Hematopoietic multipotent progenitor cell treated with erythropoietin and hydrocortisone succinate and interleukin-3 and kit ligand, for 15 days (in vitro differentiated cells): ENCODE results near the gene CDH20.
A peak's percentile ranks its signal among the peaks of the same experiment; 100 is the strongest.

Experiments used
- DNase-seq: peaks from one replicate; pipeline ENCODE4 v3.0.0-alpha.2; 2015; ENCODE audit warnings: low spot score

Gene CDH20

DNA sequence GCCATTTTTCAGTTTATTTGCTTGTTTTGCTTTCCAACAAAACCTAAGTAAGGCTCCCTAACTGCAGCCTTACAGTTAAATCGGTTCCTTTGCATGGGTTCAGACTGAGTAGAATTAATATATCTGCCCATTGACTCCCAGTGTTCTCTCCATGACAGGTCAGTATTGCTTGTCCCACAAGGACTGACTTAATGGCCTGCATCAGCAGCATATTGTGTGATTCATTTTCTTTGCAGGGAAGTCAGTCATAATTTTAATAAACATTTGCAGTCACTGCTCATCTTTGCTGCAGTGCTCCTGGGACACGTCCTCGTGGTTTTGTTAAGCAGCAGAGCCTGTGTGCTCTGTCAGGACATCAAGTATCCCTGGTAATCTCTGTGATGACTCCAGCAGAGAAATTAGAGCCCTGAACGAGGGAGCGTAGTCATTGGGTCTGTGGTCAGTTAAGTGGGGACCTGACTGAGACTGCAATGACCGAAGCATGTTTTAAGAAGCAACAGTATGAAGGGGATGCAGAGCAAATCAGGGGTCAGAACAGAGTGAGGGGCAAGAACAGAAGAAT is 93.3 kb downstream of the CDH20 start:
- DNase-seq, result no peak

- DNase-seq, result no peak
These were observed 95.0 kb downstream of the CDH20 start for GRCh38 chr18:61428266-61428665.

DNA sequence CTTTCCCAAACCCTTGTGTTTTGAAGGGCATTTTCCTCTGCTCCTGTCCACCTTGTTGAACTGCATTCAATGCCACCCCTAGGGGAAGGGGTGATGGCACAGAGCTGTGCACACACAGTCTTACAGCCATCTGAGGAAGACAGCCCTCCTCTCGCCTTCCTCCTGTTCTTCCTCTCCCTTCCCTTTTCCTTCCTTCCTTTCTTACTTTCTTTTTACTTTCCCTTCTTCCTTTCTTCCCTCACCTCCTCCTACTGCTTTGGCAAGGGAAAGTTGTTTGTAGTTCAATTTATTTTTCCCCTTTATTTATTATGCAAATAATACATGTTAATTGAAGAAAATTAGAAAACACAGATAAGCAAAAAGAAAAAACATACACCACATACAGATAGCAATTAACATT is 99.4 kb downstream of the CDH20 start:
- DNase-seq, result no peak

- DNase-seq, result peak; percentile 2
These were observed 101.9 kb downstream of the CDH20 start for GRCh38 chr18:61435064-61435652.

DNA sequence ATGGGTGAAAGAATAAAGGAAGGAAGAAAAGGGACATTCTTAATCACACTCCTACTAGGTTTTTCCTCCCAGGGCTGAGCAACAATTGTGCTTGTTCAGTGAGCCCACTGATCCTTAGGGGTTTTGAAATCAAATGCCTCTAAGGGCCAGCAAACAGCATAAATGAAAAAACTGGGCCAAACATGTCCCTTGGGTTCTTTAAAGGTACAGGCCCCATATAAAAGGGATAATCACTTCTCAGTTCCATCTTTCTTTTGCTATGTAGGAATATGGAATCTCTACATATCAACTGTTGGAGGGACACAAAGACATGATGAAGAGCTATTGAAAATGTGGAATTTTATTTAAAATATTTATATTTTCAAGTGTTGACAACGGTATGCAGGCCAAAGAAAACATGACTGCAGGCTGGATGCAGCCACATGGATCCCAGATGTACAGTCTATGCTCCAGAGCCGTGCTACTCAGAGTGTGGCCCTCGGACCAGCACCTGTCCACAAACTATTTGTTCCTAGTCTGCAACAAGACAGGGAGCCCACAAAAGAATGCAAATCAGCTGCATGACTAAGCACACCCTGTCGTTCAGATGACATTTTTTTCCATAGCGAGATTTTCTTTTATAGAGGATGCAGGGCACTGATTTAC is 110.0 kb downstream of the CDH20 start:
- DNase-seq, result no peak

- no peak for DNase-seq
These were observed 115.1 kb downstream of the CDH20 start for GRCh38 chr18:61448316-61448715.

GRCh38 chr18:61459896-61460648 is 126.8 kb downstream of the CDH20 start:
- DNase-seq, result no peak

DNA sequence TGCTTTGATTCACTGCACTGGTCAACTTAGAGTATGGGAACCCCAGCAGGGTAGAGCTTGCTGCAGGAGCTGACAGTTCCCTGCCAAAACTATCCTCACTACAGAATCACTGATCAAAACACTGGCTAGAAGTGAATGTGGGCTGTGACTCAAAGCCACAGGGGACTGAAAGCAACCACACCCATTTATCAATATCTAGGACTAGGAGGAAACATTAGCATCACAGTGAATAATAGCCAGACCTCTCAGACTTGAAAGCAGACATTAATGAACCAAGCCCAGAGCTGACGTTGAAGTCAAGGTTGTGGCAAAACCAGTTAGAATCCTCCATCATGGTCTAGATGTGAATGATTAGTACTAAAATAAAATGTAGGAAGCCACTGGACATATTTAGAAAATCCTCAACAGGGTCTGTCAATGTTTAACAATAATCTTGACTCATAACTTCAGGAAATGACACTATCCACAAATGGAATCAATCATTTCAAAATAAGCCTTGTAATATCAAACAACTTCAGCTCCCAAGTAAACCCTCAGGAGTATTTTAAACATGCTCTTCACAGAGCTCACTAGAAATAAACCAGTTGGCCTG is 131.4 kb downstream of the CDH20 start:
- DNase-seq, result no peak

GRCh38 chr18:61466736-61467135 is 133.5 kb downstream of the CDH20 start:
- DNase-seq, result no peak

DNA sequence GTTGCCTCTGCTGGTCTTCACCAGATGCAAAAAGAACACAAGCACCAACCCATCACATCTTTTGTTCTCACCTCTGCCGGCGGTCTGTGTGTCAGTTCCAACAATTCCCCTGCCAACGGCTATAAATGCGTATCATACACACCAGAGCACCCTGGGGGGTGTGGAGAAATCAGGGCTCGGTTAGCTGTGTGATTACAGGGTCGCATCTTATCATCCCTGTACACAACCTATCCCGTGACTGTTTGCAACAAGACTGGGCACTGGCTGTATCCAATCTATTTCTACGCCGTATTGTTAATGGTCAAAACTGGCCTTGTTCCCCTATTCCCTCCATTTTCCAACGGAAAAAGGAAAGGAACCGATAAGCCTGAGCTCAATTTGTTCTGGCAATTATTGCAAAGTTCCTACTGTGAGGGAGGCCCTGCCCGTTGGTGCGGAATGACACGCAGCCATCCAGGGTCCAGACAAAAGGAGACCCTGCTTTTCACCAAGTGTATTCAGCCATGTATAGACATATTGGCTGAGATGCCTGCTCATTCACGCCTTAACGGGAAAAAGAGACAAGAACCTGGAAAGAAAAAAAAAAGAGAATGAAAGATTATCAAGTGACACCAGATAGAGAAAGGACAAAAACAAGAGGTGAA is 136.9 kb downstream of the CDH20 start:
- DNase-seq, result no peak

DNA sequence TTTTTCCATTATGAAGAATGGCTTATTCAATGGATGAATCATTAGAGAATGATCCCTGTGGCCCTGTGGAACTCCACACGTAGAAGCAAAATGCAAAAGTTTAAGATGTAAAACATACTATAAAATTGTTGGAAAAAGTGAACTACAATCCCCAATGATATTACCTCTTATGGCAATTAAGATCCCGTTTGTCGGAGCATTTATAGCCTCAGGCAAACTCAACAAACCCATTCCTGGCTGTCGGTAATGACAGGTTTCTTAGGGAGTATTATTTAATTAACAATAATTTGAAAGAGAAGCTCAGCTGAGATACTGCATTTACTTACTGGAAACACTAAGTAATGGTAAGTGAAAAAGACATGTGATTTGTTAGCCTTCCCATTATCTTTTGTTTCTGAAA is 138.3 kb downstream of the CDH20 start:
- DNase-seq, result no peak

- no peak for DNase-seq
These were observed 138.7 kb downstream of the CDH20 start for GRCh38 chr18:61471942-61472341.

DNA sequence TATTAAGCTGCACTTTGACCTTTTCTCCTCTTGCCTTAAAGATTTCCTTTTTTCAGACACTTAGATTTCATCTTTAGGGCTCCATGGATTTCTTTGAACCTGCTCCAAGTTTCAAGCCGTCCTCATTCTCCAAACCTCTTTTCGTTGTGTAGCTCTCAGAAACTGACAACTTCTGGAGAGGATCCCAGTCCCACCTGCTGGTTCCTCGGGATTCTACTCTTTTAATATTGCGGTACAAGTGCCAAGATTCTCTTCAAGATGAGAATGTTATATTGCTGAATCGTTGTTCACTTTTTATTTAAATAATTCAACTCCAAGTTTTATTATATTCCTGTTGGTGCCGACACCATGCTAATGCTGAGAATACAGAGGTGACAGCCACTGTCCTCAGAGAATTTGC is 141.1 kb downstream of the CDH20 start:
- no peak for DNase-seq

DNA sequence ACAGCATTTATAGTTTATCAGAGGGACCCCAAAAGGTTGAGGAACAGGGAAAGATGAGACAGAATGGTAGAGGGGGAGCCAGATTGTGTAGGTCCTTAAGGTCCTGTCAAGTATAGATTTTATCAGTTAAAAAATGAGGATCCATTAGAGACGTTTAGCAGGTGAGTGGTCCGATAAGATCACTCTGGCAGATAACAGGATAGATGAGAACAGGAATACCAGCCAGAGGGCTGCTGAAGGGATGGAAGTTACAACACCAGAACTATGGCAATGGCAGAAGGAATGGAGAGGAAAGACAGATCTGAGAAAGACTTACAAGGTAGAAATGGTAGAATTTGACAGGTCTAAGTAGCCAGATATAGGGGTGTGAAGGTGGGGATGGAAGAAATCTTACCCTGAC is 141.7 kb downstream of the CDH20 start:
- no peak for DNase-seq

DNA sequence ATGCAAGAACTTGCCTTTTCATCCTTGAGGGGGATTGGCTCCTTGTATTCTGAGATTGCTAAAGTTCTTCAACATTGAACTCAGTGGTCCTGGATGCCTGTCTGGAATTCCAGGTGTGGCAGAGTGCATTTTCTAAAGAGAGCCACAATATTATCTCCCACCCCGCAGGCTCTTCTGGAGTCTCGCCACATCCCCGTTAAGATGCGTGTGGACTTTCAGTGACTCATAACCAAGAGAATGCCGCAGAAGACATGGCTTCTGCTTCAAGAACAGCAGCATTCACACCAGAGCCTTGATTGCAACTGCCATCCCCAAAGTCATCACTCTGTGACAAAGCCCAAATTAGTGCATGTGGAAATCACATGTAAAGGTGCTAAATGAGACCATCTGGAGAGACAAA is 142.7 kb downstream of the CDH20 start:
- DNase-seq, result no peak

DNA sequence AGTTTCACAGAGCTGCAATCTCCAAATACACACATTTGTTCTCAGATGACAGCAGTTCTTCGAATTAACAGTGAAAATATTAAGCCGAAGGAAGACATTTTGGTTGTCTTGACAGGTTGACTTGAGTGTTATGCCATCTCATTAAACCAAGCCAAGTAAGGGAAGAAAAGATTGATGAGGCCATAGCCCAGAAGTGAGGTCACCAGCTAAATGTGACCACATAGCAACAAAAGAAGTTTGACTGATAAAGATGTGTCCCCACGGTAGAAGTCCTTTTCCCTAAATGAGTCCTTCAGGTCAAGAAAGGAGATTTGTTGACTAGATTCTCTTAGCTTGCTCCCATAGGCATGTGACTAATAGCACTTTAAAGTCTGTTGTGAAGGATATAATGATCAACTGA is 156.1 kb downstream of the CDH20 start:
- DNase-seq, result no peak

DNA sequence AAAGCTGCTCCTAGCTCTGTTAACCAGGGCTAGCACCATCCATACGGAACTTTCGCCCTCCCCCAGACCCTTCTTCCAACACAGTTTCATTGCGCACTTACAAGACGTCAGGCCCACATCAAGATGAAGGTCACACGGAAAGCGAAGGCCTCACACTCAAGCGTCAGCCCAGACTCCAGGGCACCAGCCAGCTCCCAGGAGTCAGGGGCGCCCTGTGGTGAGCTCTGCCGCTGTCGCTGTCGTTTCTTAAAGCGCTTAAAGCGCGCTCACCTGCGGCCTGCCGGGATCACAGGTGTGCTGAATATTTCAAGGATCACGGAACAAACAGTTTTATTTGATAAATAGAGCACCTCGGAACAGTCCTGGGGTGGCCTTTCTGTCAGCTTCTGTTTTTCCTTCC is 163.1 kb downstream of the CDH20 start:
- no peak for DNase-seq

DNA sequence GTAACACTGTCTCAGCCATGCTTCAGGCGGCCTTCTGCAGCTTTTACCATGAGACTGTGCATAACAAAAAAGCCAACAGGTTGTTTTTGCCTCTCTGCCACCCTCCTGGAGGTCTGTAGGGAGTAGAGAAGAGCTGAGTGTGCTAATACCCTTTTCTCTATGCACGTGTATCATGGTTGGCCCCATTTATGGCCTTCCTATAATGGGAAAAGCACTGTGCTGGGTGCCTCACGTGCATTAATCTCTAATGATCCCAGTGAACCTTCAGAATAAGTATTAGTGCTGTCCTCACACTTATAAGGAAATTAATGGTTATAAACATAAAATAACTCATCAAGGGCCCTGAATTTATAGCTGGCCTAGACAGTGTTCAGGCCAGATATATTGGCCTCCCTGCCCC is 164.2 kb downstream of the CDH20 start:
- no peak for DNase-seq

- DNase-seq, result no peak
These were observed 169.2 kb downstream of the CDH20 start for GRCh38 chr18:61502472-61502871.

DNA sequence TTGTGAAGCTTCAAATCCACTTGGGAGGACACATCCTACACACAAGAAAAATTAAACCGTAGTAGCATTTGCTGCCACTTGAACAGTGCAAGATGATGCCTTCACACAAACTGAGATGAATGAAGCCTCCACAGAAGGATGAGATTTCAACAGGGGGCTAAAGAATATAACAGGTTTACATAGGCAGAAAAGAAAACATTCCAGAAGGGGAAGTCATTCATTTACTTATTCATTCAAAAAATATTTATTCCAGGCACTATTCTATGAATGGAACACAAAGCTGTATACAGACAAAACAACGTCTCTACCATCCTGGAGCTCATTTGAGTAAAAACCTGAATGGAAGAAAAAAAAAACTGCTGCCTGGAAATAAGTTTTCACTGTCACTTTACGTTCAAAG is 170.5 kb downstream of the CDH20 start:
- no peak for DNase-seq

DNA sequence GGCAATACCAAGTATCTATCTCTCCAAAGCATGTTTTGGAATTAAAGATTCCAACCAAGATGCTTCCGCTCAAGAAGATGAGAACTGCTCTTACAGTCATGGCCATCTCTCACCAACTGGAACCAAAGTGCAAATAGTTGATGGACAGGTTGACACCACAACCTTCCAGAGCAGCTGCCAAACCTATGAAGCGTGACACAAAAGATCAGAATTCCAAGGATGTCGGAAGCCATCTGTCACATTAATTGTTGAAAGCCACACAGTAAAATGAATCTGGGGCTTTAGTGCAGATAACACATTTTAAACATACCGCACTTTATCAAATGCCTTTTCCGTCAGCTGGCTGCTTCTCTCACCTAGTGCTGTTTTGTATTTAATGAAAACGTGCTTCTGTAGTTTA is 195.7 kb downstream of the CDH20 start:
- DNase-seq, result no peak

- no peak for DNase-seq
These were observed 197.5 kb downstream of the CDH20 start for GRCh38 chr18:61530681-61531080.
